Forelimb muscle (tissue), 1 donor: Measurements from ENCODE around the gene FCHO2. TPM values are rescaled to one million over a fixed set of nuclear protein-coding genes. Genes with fewer than 3 reads are reported as not detected.
"Not testable (repeated sequence)": the region's sequence is repeated elsewhere in the genome, so short reads cannot be mapped to it uniquely, and the experiment has no call there.

Experiments used
- DNase-seq: peaks from one replicate; pipeline ENCODE4 v3.0.0-alpha.2; 2013; ENCODE audit warnings: low read depth
- polyA plus RNA-seq: library from polyadenylated mRNA; unstranded; fragments of 120-200 nt; gene quantifications from one replicate; pipeline ENCODE4 v1.2.1, GENCODE V29; 2013; ENCODE audit not compliant: insufficient read length

Gene FCHO2
- polyA plus RNA-seq, 1 donor, result 15.9 TPM

DNA sequence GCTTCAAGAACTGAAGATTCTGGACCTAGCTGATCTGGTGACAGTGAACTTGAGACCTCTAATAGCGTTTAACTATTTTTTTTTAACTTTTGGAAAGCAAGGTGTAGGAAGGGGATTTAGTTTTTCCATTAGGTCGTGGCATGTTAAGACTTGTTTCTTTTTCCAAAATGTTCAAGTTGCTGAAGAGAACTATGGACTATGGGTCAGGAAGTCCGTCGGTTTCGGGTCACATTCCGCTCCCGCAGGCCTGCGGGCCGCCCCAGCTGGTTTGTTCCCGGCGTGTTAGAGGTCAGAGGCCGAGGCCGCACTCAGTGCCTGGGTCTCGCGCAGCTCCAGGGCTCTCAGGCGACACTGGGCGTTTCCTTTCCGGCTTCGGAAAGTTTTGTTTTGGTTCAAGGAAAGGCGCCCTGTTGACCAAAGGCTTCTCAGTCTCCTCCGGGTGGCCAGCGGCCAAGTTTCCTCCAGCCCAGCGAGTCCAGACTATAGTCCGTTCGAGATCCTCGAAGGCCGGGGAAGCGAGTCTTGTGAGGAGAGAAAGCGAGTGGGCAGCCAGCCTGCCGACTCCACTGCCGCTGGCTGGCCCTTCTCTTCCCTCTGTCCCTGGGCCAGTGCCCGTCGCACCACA lies 586 bp upstream of the FCHO2 start:
- DNase-seq, result peak; percentile 61

DNA sequence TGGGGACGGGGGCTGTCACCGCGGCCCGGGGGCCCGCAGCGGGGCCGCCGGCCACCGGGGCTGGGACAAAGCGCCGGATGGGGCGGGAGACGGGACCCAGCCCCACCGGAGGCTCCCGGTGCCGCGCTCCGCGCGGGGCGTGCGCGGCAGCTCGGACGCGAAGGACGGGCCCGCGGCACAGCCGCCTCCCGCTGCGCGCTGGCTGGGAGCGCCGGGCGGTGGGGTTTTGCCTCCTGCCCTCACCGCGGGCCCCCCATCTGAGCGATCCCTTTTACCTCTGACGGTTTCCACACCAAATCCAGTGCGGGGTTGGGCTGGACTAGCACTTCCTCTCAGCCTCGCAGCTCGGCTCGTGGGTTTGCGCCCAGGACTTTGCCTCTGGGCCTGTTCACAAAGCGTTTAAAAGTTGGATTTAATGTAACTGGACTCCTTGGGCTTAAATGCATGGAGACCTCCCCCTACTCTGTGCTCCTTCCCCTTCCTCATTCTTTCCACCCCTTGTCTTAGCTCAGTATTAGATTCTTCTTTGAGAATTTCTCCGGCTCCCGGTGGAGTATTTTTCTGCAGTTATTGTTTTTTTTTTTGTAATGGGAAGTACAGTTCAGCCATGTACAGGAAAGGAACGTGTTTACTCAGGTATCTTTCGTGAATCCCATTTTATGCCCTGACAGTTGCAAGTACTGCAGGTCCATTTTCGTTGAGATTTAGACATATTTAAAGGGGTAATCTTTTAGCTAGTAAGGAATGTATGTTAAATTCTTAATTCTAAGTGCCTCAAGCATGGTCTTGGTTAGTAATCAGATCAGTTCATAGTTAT lies 691 bp downstream of the FCHO2 start:
- DNase-seq, result no peak

DNA sequence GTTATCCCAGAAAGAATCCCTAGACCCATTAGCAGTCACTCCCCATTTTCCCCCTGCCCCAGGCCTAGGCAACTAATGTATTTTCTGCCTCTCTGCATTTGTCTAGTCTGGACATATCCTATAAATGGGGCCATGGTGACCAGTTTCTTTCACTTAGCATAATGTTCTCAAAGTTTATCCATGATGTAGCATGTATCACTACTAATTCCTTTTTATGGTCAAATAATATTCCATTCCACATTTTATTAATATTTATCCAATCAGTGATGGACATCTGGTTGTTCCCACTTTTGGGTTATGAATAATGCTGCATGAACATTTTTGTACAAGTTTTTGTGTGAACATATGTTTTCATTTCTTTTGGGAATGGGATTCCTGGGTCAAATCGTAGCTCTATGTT lies 1.5 kb downstream of the FCHO2 start:
- DNase-seq, result no peak

DNA sequence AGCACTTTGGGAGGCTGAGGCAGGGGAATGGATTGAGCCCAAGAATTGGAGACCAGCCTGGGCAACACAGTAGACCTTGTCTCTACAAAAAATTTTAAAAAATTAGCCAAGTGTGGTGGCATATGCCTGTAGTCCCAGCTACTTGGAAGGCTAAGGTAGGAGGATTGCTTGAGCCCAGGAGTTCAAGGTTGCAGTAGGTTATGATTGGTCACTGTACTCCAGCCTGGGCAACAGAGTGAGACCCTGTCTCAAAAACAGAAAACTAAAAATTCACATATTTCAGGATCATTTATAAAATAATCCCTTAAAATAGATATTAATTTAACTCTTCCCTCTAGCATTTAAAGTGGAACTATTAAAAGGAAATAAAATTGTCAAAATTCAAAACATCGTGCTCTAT lies 3.4 kb downstream of the FCHO2 start:
- DNase-seq, result no peak

DNA sequence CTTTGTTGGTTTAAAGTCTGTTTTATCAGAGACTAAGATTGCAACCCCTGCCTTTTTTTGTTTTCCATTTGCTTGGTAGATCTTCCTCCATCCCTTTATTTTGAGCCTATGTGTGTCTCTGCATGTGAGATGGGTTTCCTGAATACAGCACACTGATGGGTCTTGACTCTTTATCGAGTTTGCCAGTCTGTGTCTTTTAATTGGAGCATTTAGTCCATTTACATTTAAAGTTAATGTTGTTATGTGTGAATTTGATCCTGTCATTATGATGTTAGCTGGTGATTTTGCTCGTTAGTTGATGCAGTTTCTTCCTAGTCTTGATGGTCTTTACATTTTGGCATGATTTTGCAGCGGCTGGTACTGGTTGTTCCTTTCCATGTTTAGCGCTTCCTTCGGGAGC lies 18.6 kb downstream of the FCHO2 start:
- DNase-seq, result not testable (repeated sequence)

DNA sequence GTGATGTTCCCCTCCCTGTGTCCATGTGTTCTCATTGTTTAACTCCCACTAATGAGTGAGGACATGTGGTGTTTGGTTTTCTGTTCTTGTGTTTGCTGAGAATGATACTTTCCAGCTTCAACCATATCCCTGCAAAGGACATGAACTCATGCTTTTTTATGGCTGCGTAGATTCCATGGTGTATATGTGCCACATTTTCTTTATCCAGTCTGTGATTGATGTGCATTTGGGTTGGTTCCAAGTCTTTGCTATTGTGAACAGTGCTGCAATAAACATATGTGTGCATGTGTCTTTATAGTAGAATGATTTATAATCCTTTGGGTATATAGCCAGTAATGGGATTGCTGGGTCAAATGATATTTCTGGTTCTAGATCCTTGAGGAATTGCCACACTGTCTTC lies 21.0 kb downstream of the FCHO2 start:
- DNase-seq, result not testable (repeated sequence)

DNA sequence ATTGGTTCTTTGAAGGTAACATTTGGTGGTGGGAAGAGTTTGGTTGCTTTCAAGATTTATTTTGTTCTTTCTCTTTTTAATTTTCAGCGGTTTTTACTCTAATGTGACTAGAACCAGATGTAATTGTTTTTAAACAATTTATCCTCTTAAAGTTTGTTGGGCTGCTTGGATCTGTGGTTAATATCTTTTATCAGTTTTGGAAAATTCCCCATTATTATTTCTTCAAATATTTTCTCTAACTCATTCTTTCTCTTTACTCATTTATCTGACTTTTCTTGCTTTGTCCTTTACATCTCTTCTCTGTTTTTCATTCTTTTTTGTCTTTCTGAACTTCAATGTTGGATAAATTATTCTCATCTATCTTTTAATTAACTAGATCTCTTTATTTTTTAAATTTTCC lies 29.9 kb downstream of the FCHO2 start:
- DNase-seq, result no peak

DNA sequence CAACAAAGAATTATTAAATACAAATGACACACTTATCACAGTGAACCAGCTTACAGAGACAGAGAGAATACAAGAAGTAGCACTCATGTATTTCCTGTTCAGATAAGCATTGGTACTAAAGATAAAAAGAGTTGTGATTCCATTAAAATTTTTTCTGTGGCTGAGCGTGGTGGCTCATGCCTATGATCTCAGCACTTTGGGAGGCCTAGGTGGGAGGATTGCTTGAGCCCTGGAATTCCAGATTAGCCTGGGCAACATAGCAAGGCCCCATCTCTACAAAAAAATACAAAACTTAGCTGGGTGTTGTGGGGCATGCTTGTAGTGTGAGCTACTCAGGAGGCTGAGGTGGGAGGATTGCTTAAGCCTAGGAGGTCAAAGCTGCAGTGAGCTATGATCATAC lies 32.9 kb downstream of the FCHO2 start:
- DNase-seq, result no peak

DNA sequence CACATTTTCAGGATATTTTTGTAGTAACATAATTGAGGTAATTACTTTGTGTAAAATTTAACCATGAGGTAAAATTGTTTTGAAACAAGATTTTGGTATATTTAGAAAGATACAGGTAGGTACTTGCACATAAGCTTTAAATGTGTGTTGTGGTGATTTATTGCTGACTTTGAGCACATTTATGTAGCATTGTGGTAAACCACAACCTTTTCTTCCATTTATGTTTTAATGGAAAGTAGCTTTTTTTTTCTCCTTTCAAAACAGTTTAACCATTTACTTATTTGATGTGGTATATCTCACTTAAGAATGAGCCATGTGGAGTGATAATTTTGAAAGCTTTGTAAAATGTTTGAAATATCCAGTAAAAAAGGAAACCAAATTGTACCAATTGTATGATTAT lies 35.6 kb downstream of the FCHO2 start:
- DNase-seq, result no peak

DNA sequence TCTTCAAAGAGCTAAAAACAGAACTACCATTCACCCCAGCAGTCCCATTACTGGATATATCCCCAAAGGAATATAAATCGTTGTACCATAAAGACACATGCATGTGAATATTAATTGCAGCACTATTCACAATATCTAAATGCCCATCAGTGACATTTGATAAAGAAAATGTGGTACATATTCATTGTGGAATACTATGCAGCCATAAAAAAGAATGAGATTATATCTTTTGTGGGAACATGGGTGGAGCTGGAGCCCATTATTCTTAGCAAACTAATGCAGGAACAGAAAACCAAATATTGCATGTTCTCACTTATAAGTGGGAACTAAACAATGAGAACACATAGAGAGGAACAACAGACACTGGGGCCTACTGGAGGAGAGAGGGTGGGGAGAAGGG lies 38.7 kb downstream of the FCHO2 start:
- no peak for DNase-seq

DNA sequence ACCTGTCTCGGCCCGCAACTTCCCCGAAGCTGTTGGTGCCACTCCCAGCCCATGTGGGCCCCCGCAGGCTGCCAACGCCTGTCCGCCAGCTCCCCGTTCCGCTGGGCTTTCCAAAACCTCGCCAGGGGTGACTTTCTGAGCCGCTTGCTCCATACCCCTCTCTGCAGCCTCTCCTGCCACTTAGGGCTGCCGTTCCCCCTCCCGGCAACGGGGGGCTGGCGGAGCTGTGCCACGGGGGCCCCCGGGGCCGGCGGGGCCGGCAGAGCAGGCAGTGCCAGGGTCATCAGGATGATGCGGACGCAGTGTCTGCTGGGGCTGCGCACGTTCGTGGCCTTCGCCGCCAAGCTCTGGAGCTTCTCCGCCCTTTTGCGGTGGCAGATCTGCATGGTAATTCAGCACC lies 40.8 kb downstream of the FCHO2 start:
- no peak for DNase-seq

DNA sequence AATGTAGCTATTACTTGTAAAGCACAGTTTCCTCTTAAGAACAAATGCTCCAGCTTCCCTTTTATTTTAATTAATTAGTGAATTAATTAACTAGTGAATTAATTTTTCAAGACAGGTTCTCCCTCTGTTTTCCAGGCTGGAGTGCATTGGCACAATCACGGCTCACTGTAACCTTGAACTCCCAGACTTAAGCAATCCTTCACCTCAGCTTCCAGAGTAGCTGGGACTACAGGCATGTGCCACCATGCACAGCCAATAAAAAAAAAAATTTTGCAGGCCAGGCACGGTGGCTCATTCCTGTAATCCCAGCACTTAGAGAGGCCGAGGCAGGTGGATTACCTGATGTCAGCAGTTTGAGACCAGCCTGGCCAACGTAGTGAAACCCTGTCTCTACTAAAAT lies 44.1 kb downstream of the FCHO2 start:
- no peak for DNase-seq

DNA sequence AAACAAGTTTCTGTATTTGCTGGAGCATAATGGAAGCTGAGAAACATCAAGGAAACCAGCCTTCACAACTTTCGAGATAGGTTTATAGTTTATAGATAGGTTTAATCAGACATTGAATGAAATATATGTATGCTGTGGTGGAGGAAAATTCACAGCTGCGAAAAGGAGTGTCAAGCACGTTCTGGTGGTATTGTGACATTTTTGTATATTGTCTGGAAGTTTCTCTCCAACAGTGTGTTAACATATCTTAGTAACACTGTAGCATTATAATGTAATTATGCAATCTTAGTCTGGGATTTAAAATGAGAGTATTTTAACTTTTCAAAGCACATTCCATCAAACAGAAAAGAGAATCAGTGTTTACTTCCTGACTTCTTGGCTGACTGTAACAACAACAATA lies 50.0 kb downstream of the FCHO2 start:
- no peak for DNase-seq

DNA sequence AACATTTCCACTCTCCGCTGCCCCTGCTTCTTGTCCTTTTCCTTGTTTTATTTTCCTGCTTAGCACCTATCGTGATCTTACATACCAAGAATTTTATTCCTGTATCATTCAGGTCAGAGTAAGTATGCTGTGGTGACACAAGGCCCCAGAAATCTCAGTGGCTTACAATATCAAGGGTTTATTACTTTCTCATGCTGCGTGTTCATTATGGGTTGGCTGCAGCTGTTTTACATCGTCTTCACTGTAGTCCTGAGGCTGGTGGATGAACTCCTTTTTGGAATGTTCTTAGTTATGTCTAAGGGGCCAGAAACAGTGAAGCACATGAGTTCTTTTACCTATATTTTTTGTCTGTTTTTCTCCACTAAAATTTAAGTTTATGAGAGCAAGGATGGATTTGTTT lies 51.2 kb downstream of the FCHO2 start:
- DNase-seq, result no peak

DNA sequence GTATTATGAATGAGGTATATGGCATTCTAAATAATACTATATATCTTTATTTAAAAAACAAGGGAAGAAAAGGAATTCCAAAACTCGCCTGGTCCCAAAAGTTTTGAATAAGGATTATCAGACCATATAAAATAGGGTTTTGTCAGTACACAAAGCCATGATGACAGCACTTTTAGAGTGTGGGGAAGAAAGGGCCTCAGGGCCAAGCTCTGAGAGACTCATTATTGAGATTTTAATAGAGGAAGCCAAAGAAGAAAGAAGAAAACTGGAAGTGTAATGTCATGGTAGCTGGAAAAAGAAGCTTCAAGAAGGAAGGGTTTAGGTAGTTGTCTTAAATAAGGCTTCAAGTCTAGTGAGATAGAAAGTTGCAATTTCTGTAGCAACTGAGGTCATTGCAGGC lies 53.0 kb downstream of the FCHO2 start:
- no peak for DNase-seq

DNA sequence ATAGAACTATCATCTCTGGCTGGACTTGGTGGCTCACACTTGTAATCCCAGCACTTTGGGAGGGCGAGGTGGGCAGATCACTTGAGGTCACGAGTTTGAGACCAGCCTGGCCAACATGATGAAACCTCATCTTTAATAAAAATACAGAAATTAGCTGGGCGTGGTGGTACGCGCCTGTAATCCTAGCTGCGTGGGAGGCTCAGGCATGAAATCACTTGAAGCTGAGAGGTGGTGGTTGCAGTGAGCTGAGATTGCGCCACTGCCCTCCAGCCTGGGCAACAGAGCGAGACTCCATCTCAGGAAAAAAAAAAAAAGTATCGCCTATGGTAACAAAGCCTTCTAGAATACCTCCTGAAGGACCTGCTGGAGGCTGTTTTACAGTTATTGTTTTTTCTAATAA lies 55.8 kb downstream of the FCHO2 start:
- DNase-seq, result not testable (repeated sequence)

DNA sequence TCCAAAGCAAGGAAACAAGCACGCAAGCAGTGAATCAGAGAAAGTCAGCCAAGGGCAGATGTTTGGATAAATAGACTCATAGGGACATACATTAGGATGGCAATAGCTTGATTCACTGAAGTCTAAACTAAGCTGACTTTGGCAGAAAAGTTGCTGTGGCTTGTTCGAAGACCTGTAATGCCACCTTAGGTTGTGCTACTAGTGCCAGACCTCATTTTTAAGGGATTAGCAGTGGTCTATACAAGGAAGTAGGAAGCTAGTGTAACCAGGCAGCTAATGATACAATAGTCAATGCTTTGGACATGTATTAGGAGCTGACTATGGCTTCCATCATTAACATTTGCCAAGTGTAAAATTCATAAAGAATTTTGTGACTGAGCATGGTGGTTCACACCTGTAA lies 63.1 kb downstream of the FCHO2 start:
- no peak for DNase-seq

DNA sequence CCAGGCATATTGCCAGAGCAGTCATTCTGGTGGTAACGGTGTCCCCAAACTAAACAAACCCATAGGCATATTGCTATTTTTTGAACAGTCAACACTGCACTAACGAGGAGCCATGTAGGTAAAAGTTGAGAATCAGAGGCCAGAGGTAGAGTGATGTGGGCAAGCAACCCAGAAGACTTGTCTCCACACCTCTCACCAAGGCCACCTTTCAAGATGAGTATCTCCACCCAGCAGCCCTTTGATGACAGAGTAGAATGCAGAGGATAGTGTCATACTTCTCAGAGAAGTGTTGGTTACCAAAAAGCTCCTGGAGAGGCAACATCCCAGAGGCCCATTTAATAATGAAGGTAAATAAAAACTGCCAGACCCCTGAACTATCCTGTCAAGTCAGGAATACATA lies 63.9 kb downstream of the FCHO2 start:
- no peak for DNase-seq

DNA sequence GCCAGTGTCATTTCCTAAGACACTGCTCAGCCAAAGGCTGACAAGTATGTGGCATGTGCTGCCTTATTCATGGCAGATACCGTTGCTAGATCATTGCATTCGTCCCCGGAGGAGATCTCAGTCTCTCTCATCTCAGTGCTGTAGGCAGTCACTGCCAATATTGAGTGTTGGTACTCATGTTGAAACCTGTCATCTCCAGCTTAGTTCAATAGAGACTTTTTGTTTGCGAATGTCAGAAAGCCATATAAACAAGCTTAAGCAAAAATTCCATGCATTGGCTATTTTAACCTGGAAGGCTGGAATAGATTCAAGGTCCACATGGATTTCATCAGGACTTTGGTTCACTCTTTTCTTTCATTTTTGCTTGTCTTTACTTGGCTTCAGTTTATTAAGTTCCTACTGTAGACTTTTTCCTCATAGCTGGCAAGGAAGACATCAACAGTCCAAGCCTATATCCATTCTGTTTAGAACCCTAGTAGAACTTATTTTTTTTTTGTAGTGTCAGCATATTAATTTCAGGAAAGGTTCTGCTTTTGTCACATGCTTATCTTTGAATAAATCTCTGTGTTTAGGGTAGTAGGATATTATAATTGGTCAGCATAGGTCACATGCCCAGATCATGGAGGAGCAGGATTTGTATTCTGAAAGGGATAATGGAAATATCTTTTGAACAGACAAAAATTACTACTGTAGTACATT lies 66.8 kb downstream of the FCHO2 start:
- no peak for DNase-seq

DNA sequence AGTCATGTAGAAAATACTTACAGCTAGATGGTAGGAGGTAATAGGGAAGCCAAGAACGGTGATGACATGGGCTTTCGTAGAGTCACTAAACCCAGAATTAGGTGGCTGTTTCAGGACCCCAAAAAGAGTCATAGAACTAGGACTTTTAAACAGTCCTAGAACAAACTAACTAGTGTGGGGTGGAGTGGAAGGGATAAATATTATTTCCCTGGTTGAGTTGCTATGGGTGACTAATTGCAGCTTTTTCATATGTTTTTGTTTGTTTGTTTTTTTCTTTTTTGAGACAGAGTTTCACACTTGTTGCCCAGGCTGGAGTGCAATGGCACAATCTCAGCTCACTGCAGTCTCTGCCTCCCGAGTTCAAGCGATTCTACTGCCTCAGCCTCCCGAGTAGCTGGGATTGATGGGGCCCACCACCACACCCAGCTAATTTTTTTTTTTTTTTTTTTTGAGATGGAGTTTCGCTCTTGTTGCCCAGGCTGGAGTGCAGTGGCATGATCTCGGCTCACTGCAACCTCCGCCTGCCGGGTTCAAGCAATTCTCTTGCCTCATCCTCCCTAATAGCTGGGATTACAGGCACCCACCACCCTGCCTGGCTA lies 69.2 kb downstream of the FCHO2 start:
- not testable (repeated sequence) for DNase-seq

DNA sequence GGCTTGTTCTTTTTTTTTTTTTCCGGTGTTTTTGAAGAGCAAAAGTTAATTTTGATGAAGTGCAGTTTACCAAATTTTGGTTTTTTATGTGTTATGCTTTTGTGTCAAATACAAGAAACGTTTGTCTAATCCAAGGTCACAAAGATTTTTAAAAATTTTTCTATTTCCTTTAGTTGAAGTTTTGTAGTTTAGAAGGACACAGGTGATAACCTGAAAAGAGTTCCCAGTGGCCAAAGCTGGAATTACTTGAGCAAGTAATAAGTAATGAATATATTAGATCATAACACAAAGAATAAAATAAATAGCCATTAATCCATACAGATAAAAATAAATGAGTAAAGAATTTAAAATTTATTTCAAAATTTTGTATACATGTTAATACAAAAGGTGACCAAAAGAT lies 71.5 kb downstream of the FCHO2 start:
- DNase-seq, result no peak

DNA sequence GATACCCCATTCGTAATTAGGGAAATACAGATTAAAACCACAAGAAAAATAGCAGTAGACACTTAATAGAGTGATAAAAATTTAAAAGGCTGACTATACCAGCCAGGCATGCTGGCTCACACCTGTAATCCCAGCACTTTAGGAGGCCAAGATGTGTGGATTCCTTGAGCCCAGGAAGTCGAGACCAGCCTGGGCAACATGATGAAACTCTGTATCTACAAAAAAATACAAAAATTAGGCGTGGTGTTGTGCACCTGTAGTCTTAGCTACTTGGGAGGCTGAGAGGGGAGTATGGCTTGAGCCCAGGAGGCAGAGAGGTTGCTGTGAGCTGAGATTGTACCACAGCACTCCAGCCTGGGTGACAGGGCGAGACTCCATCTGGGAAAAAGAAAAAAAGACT lies 72.0 kb downstream of the FCHO2 start:
- no peak for DNase-seq
